Transverse colon (tissue), 4 donors: Measurements from ENCODE around the gene PCBD2. TPM values are rescaled to one million over a fixed set of nuclear protein-coding genes. Genes with fewer than 3 reads are reported as not detected.
"Not testable (repeated sequence)": the region's sequence is repeated elsewhere in the genome, so short reads cannot be mapped to it uniquely, and the experiment has no call there.

ENCODE experiments used
- DNase-seq: peaks from one replicate; pipeline ENCODE4 v3.0.0-alpha.2; 2019
- H3K27ac ChIP-seq, 4 donors: fragments of 200-600 bp; sonication (generic); 2 replicates each; pipeline ENCODE4 v1.5.1; 2016 to 2018; ENCODE audit warnings: inconsistent platforms in 4 of 4
- H3K27me3 ChIP-seq: fragments of 200-600 bp; sonication (generic); 2 replicates; pipeline ENCODE4 v1.5.1; 2017; ENCODE audit warnings: inconsistent platforms
- H3K36me3 ChIP-seq, 4 donors: fragments of 200-600 bp; sonication (generic); 2 replicates each; pipeline ENCODE4 v1.5.1; 2017 to 2019; ENCODE audit warnings: inconsistent platforms in 4 of 4
- H3K4me1 ChIP-seq, 4 donors: fragments of 200-600 bp; sonication (generic); 2 replicates each; pipeline ENCODE4 v1.5.1; 2017 to 2020; ENCODE audit warnings: inconsistent platforms in 4 of 4
- H3K4me3 ChIP-seq, 4 donors: fragments of 200-600 bp; sonication (generic); 1 replicate in 1 of 4; 2 replicates in 3 of 4; pipeline versions ENCODE4 v1.5.1 to v1.6.1; 2017 to 2019; ENCODE audit warnings: inconsistent platforms in 4 of 4
- H3K9me3 ChIP-seq, 2 donors: fragments of 200-600 bp; sonication (generic); 2 replicates each; pipeline ENCODE4 v1.5.1; 2017 to 2019; ENCODE audit warnings: inconsistent platforms in 2 of 2
- CTCF ChIP-seq, 5 experiments: fragments of 200-600 bp in 3 of 5; fragments of 450-650 bp in 2 of 5; sonication (generic) in 3 of 5; IDR thresholded peaks; 1 replicate in 2 of 5; 2 replicates in 3 of 5; pipeline ENCODE4 v1.5.1; 2016 to 2017; ENCODE audit warnings: antibody characterized with exemption in 5 of 5, inconsistent platforms in 3 of 5, mild to moderate bottlenecking in 2 of 5, moderate library complexity in 1 of 5
- EP300 ChIP-seq: sonication (generic); formaldehyde crosslinking; IDR thresholded peaks from one replicate; pipeline ENCODE4 v1.6.1; 2017; ENCODE audit warnings: antibody characterized with exemption, low read depth
- POLR2A ChIP-seq: fragments of 450-650 bp; IDR thresholded peaks from one replicate; pipeline ENCODE4 v1.6.1; 2016; ENCODE audit warnings: antibody characterized with exemption, mild to moderate bottlenecking, moderate library complexity
- POLR2AphosphoS5 ChIP-seq, 3 donors: sonication (generic); formaldehyde crosslinking; IDR thresholded peaks; one replicate each; pipeline ENCODE4 v1.6.1; 2016; ENCODE audit warnings: antibody characterized with exemption in 3 of 3
- WGBS, 2 donors: methylation state at CpG; one replicate each; pipeline ENCODE4 v1.1.5; 2018; ENCODE audit warnings: low coverage in 1 of 2; 5-methylcytosine and 5-hydroxymethylcytosine counted together
- in situ Hi-C, 4 donors: fragments of 200-750 bp; cut with MboI; loops; one replicate each; pipeline versions ENCODE4 v1.15.0 to v1.15.1; 2017; ENCODE audit warnings: low sequenced_read_pairs in 3 of 4, low pct_ligation_motif_present in 1 of 4, low pct_unique_long_range_greater_than_20kb in 1 of 4
- intact Hi-C: fragments of 100-400 bp; cut with DNase I; formaldehyde crosslinking; loops from one replicate; pipeline ENCODE4 v1.15.1; 2023; ENCODE audit warnings: low total_unique reads
- total RNA-seq, 4 donors: library from RNA; depleted of rRNA; stranded (reverse); fragments of >200 nt; gene quantifications; one replicate each; pipeline ENCODE4 v1.1.0, GENCODE V29; 2016

The PCBD2 gene
- total RNA-seq, 4 donors from 2014 or later = 6.4 to 28.9 (median 11.6) TPM

- WGBS, 2 donors = 48% methylated on average over 3 of the region's 3 CpGs; no CpG with 5 or more reads in 1 of the 2 donors
- H3K9me3 ChIP-seq = no peaks in the 10 kb centered on the region
- intact Hi-C loops = no loop called here
These were observed 26.5 kb upstream of the PCBD2 start for GRCh38 chr5:134878403-134878802.

GRCh38 chr5:134879456-134879855 lies 25.5 kb upstream of the PCBD2 start:
- Histone ChIP-seq H3K36me3 (no peaks in the 10 kb centered on the region), H3K27me3 (no peaks in the 10 kb centered on the region), H3K27ac (no peak overlapping the region), H3K4me3 (no peak overlapping the region), H3K4me1 (peaks cover 8 to 34% (median 14%) of the 10 kb centered on the region in 4 donors), H3K9me3 (no peaks in the 10 kb centered on the region)
- WGBS, 2 donors = 39 to 42% methylated on average over 3 of the region's 3 CpGs
- intact Hi-C loops = no loop called here
- DNase-seq = no peak
- in situ Hi-C loops = no loop called here
- TF ChIP-seq CTCF (IDR thresholded peaks at IDR 0.05) (no peak), POLR2A (no peak), EP300 (no peak), POLR2AphosphoS5 (IDR thresholded peaks at IDR 0.05) (no peak)

More at GRCh38 chr5:134878403-134878802, 26.5 kb upstream of the PCBD2 start:
- no peaks in the 10 kb centered on the region for H3K27me3 ChIP-seq
- no peak overlapping the region for H3K27ac ChIP-seq
- H3K36me3 ChIP-seq = no peaks in the 10 kb centered on the region
- peaks cover 10 to 39% (median 18%) of the 10 kb centered on the region in 4 donors for H3K4me1 ChIP-seq
- in situ Hi-C loops = no loop called here
- H3K4me3 ChIP-seq = no peak overlapping the region
- no peak for TF ChIP-seq POLR2AphosphoS5 (IDR thresholded peaks at IDR 0.05)
- no peak for TF ChIP-seq EP300
- TF ChIP-seq POLR2A = no peak
- no peak for TF ChIP-seq CTCF (IDR thresholded peaks at IDR 0.05)
- peak; percentile 38 for DNase-seq

- peaks cover 0 to 23% (median 6%) of the 10 kb centered on the region in 4 donors for H3K4me1 ChIP-seq
- in situ Hi-C loops, H3K4me3 ChIP-seq, H3K9me3 ChIP-seq, H3K36me3 ChIP-seq, H3K27me3 ChIP-seq, DNase-seq, H3K27ac ChIP-seq, intact Hi-C loops: not testable (repeated sequence)
- WGBS, 2 donors = 54 to 71% methylated on average over 1 to 2 of the region's 3 CpGs
These were observed 24.0 kb upstream of the PCBD2 start for GRCh38 chr5:134880937-134881336.

GRCh38 chr5:134881711-134882110 lies 23.2 kb upstream of the PCBD2 start:
- intact Hi-C loops, DNase-seq, in situ Hi-C loops, H3K36me3 ChIP-seq, H3K9me3 ChIP-seq, H3K4me3 ChIP-seq, H3K27ac ChIP-seq, H3K27me3 ChIP-seq: not testable (repeated sequence)
- peaks cover 0 to 17% (median 5%) of the 10 kb centered on the region in 4 donors for H3K4me1 ChIP-seq
- WGBS, 2 donors = no CpG with 5 or more reads among the region's 30 CpGs

GRCh38 chr5:134887593-134888159 lies 17.3 kb upstream of the PCBD2 start:
- no peak for DNase-seq
- in situ Hi-C loops = no loop called here
- Histone ChIP-seq H3K36me3 (peaks cover 0 to 7% (median 0%) of the 10 kb centered on the region in 4 donors), H3K27ac (no peak overlapping the region), H3K4me1 (no peaks in the 10 kb centered on the region), H3K27me3 (no peaks in the 10 kb centered on the region), H3K9me3 (no peaks in the 10 kb centered on the region), H3K4me3 (no peak overlapping the region)
- TF ChIP-seq CTCF (IDR thresholded peaks at IDR 0.05) (no peak), EP300 (no peak), POLR2A (no peak), POLR2AphosphoS5 (IDR thresholded peaks at IDR 0.05) (no peak)
- 71 to 91% methylated on average over 2 to 14 of the region's 14 CpGs for whole genome bisulfite sequencing, 2 donors
- intact Hi-C loops = no loop called here
